ENCODE measurements around the gene SLITRK3. TPM values are rescaled to one million over a fixed set of nuclear protein-coding genes. Genes with fewer than 3 reads are reported as not detected.

The SLITRK3 gene
- total RNA-seq, 2 donors from 2014 or later, result not detected

GRCh38 chr3:165196577-165197480, 645 bp upstream of the SLITRK3 start:
- intact Hi-C loops (cut with DNase I), result no loop called here
- DNase-seq (no peak), ATAC-seq (no peak)
- H3K27me3 ChIP-seq, result peaks cover 0 to 39% of the 10 kb centered on the region in 2 donors
- TF ChIP-seq CTCF (IDR thresholded peaks at IDR 0.05), result peak in 1 of 7 experiments; percentile 12
- no peak for TF ChIP-seq POLR2A (IDR thresholded peaks at IDR 0.05)
- no peak overlapping the region for H3K27ac ChIP-seq
- WGBS, 2 donors, result 3 to 4% methylated on average over 50 of the region's 50 CpGs
- peaks cover 41% of the 10 kb centered on the region for H3K4me1 ChIP-seq
- no peaks in the 10 kb centered on the region for H3K36me3 ChIP-seq (replicated peaks in 1 of 2; ENCODE audit: insufficient read depth in 1 of 2, low read depth in 2 of 2)
- H3K4me3 ChIP-seq, result peak overlapping the region; percentile 0 to 3
- H3K9me3 ChIP-seq, result no peaks in the 10 kb centered on the region

DNA sequence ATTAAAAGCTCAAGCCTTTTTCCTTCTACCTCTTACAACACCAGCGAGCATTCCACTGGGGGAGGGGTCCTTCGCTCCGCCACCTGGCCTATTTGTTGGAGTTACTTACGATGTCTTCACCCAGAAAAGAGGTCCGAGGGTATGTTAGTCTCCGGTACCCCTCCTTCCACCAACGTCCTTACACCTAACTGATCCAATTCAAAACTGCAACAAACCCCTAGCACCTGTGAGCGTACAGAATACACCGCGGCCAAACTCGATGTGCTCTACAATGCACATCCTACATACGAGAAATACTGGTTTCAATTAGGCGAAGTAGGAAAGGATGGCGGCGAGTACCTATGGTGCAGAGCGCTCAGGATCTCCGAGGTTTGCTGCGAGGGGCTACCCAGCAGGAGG, 944 bp downstream of the SLITRK3 start:
- no peak for DNase-seq
- H3K27me3 ChIP-seq, result peaks cover 0 to 39% of the 10 kb centered on the region in 2 donors
- no peak overlapping the region for H3K4me3 ChIP-seq
- no peak overlapping the region for H3K27ac ChIP-seq
- H3K36me3 ChIP-seq (replicated peaks in 1 of 2; ENCODE audit: insufficient read depth in 1 of 2, low read depth in 2 of 2), result no peaks in the 10 kb centered on the region
- peak; percentile 43 for ATAC-seq
- 3 to 9% methylated on average over 18 of the region's 18 CpGs for WGBS, 2 donors
- intact Hi-C loops (cut with DNase I), result no loop called here
- no peaks in the 10 kb centered on the region for H3K9me3 ChIP-seq
- H3K4me1 ChIP-seq, result peaks cover 41% of the 10 kb centered on the region
- TF ChIP-seq CTCF (IDR thresholded peaks at IDR 0.05) (no peak), POLR2A (IDR thresholded peaks at IDR 0.05) (no peak)

DNA sequence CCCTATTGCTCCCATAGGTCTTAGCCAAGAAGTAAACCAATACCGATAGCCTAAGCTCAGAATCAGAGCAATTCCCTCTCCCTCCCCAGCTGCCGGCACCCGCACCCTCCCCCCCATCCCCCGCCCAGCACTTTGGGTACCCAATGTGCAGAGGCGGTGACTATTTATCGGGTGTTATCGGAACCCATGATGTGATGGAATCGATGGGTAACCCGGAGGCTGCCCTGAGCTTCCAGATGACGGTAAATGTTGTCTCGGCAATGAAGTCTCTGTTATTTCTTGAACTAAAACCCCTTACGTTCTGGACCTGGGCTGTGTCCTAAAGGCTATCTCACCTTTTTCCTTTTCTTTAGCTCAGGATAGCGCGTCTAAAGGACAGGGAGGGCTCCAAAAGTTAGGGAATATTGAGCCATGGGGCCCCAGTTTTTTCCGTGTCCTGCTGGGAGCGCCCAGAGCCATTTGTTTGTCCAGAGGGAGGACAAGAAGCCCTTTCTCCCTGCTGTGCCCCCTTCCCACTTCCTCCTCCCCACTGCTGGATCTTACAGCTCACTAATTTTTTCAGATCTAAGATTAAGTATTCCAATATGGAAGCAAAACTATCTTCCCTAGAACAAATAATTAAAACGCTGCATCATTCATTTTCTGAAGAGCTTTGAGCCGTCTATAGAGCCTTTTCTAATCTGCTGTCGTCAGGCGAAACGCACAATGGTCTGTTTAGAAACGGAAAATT, 1.5 kb downstream of the SLITRK3 start:
- Histone ChIP-seq H3K4me3 (no peak overlapping the region), H3K27ac (no peak overlapping the region), H3K4me1 (peaks cover 41% of the 10 kb centered on the region), H3K36me3 (replicated peaks in 1 of 2; ENCODE audit: insufficient read depth in 1 of 2, low read depth in 2 of 2) (no peaks in the 10 kb centered on the region), H3K9me3 (no peaks in the 10 kb centered on the region), H3K27me3 (peaks cover 0 to 39% of the 10 kb centered on the region in 2 donors)
- intact Hi-C loops (cut with DNase I), result no loop called here
- ATAC-seq (no peak), DNase-seq (no peak)
- TF ChIP-seq CTCF (IDR thresholded peaks at IDR 0.05) (no peak), POLR2A (IDR thresholded peaks at IDR 0.05) (no peak)
- WGBS, 2 donors, result 4 to 6% methylated on average over 22 of the region's 22 CpGs

DNA sequence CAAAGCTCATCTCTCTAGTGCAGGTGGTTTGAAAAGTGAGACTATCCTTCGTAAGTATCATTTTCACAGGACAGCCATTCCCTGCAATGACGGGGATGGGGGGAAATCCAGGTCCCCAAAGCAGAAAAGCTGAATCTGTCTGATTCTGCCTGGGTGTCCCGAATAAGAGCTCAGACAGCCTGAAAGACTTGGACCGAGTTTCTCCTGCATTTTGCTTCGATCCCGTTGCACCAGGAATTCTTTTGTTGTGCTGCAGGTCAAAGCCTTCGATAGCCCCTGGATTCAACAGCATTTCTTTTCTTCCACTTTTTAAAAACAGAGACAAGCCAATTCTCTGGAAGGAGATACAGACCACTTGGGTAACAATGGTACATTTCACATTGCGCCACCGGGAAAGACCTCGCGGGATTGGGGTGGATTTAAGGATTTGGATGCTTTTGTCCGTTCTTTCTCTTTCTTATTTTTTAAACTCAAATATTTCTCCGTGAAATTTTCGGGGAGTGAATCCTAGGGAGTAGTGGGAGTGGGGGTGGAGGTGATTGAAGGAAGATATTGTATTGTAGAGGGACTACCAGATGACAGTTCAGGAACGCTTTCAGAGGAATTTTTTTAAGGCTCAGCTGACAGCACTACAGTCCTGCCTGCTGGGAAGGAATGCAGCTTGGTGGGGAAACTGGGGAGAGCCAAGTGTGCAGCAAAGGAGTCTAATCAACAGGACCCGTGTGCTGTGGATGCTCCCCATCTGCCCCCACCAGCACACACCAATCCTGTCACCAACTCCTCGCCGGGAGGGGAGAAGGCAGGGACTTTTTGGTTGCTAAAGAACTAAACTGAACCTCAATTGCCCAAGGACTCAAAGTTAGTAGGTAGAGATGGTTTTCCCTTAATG, 2.6 kb downstream of the SLITRK3 start:
- DNase-seq, result no peak
- ATAC-seq, result no peak
- TF ChIP-seq POLR2A (IDR thresholded peaks at IDR 0.05) (no peak), CTCF (IDR thresholded peaks at IDR 0.05) (no peak)
- intact Hi-C loops (cut with DNase I), result no loop called here
- no peak overlapping the region for H3K27ac ChIP-seq
- no peak overlapping the region for H3K4me3 ChIP-seq
- peaks cover 41% of the 10 kb centered on the region for H3K4me1 ChIP-seq
- peaks cover 0 to 39% of the 10 kb centered on the region in 2 donors for H3K27me3 ChIP-seq
- no peaks in the 10 kb centered on the region for H3K36me3 ChIP-seq (replicated peaks in 1 of 2; ENCODE audit: insufficient read depth in 1 of 2, low read depth in 2 of 2)
- H3K9me3 ChIP-seq, result no peaks in the 10 kb centered on the region
- 5 to 6% methylated on average over 18 of the region's 18 CpGs for WGBS, 2 donors
